ENCODE measurements around the gene PLEKHG4.

PLEKHG4 gene

DNA sequence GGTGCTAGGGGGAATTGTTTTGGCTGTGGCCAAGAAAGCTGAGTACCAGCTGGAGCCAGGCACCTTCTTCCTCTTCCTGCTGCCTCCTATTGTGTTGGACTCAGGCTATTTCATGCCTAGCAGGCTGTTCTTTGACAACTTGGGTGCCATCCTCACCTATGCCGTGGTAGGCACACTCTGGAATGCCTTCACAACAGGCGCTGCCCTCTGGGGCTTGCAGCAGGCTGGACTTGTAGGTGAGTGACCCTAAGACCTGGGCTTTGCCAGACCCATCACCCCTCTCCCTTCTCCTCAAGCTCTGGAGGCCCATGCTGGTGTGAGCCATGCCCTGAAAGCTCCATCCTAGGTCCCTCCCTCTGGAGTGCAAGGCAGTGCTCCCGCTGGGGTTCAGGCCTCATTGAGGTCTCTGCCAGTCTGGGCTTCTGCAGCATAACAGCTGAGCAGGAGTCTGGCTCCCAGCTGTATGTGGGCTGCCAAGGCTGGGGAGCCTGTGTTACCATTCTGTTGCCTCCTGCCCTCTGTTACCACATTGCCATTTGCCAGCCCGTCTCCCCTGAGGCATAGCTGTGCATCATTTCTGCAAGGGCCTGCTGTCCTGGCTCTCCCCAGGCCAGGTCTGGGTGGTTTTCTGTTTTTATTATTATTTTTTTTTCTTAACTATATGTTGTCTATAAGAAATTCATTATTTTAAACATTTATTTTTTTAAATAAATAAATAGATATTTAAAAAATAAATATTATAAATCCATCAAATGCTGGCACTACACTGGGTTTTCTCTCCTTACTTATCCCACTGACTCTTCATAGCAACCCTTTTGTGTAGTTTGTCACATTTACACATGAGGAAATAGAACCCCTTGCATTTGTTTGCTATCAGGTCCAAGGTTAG lies 26.5 kb upstream of the PLEKHG4 start:
- H3K9me3 ChIP-seq (ENCODE audit: control insufficient read depth, low read length): no peaks in the 10 kb centered on the region
- H3K4me1 ChIP-seq (ENCODE audit: control insufficient read depth, insufficient read depth, low read length, poor library complexity, severe bottlenecking): peaks cover 16% of the 10 kb centered on the region
- peaks cover 4% of the 10 kb centered on the region for H3K27me3 ChIP-seq (replicated peaks; ENCODE audit: control insufficient read depth, insufficient read depth, low read length, poor library complexity, severe bottlenecking)
- no peak overlapping the region for H3K4me3 ChIP-seq (ENCODE audit: insufficient read depth, low read depth, low read length, poor library complexity, severe bottlenecking)
- H3K36me3 ChIP-seq (ENCODE audit: control insufficient read depth, insufficient read depth, low read length): no peaks in the 10 kb centered on the region
- no peak for DNase-seq
- H3K27ac ChIP-seq (ENCODE audit: insufficient read depth, low read length, poor library complexity, severe bottlenecking): no peak overlapping the region

DNA sequence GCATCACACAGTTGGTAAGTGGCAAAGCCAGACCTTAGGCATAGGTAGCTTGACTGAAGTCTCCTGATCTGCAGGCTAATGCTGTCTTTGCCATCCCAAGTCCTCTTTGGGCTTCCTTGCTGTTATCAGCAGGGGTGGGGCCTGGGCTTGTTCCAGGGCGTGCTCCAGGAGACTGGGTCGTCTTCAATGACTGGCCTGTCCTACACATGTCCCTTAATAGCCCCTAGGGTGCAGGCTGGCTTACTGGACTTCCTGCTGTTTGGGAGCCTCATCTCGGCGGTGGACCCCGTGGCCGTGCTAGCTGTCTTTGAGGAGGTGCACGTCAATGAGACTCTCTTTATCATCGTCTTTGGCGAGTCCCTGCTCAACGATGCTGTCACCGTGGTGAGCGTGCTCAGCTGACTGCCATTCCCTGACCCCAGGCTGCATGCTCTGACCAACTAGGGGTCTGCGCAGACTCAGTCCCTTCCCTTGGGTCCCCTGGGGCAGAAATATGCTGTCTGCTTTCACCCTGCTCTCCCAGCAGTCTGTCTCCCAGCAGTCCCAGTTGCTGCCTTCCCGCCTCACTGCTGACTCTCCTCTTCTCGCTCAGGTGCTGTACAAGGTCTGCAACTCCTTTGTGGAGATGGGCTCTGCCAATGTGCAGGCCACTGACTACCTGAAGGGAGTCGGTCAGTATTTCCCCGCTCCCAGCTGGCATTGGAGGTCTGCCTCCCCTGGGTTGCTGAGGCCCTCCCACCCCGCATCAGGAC lies 24.4 kb upstream of the PLEKHG4 start:
- H3K27ac ChIP-seq (ENCODE audit: insufficient read depth, low read length, poor library complexity, severe bottlenecking): no peak overlapping the region
- H3K36me3 ChIP-seq (ENCODE audit: control insufficient read depth, insufficient read depth, low read length): no peaks in the 10 kb centered on the region

DNA sequence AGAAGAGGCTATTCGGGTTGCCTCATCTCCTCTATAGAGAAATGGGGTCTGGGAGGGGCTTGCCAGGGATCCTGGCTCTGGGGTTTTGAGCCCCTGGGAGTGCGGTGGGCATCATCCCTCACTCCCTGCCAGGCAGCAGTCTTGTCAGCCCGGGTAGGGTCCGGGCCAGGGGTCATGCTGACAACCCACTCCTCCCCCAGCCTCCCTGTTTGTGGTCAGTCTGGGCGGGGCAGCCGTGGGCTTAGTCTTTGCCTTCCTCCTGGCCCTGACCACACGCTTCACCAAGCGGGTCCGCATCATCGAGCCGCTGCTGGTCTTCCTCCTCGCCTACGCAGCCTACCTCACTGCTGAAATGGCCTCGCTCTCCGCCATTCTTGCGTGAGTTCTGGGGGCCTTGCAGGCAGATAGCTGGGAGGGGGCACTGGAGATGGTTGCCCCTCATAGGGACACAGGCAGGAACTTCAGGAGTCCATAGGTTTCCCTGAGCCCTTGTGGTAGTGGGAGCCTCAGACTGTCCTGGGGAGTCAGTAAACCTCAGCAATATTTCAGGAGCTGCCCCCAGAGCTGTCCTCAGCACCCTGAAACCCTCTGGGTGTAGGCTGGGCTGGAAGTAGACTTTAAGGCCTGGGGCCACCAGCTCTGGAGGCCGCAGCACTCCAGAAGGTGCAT lies 23.6 kb upstream of the PLEKHG4 start:
- H3K9me3 ChIP-seq (ENCODE audit: control insufficient read depth, low read length): no peaks in the 10 kb centered on the region
- H3K36me3 ChIP-seq (ENCODE audit: control insufficient read depth, insufficient read depth, low read length): no peaks in the 10 kb centered on the region
- H3K4me1 ChIP-seq (ENCODE audit: control insufficient read depth, insufficient read depth, low read length, poor library complexity, severe bottlenecking): no peaks in the 10 kb centered on the region
- no peaks in the 10 kb centered on the region for H3K27me3 ChIP-seq (replicated peaks; ENCODE audit: control insufficient read depth, insufficient read depth, low read length, poor library complexity, severe bottlenecking)
- no peak overlapping the region for H3K27ac ChIP-seq (ENCODE audit: insufficient read depth, low read length, poor library complexity, severe bottlenecking)
- no peak overlapping the region for H3K4me3 ChIP-seq (ENCODE audit: insufficient read depth, low read depth, low read length, poor library complexity, severe bottlenecking)
- no peak for DNase-seq

More for the DNA sequence above, 24.4 kb upstream of the PLEKHG4 start:
- Histone ChIP-seq H3K4me3 (ENCODE audit: insufficient read depth, low read depth, low read length, poor library complexity, severe bottlenecking) (no peak overlapping the region), H3K9me3 (ENCODE audit: control insufficient read depth, low read length) (no peaks in the 10 kb centered on the region), H3K4me1 (ENCODE audit: control insufficient read depth, insufficient read depth, low read length, poor library complexity, severe bottlenecking) (no peaks in the 10 kb centered on the region), H3K27me3 (replicated peaks; ENCODE audit: control insufficient read depth, insufficient read depth, low read length, poor library complexity, severe bottlenecking) (peaks cover 3% of the 10 kb centered on the region)
- DNase-seq: no peak

DNA sequence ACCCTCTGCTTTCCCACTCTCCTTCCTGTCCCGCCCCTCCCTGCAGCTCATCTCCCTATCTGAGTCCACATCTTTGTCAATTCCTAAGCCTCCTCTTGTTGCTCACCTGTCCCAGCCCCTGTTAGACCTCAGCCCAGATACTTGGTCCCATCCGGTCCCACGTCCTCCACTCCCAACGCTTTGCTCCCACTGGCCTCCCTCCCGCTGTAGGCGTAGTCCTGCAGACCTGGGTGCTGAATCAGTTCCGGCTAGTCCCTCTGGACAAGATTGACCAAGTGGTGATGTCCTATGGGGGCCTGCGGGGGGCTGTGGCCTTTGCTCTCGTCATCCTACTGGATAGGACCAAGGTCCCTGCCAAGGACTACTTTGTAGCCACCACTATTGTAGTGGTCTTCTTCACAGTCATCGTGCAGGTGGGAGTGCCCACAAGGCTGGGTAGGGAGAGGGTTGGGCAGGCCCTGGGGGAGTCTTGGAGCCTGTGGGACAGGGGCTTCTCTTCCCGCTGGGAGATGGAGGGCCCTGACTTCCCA lies 22.6 kb upstream of the PLEKHG4 start:
- Histone ChIP-seq H3K27ac (ENCODE audit: insufficient read depth, low read length, poor library complexity, severe bottlenecking) (no peak overlapping the region), H3K27me3 (replicated peaks; ENCODE audit: control insufficient read depth, insufficient read depth, low read length, poor library complexity, severe bottlenecking) (no peaks in the 10 kb centered on the region), H3K4me3 (ENCODE audit: insufficient read depth, low read depth, low read length, poor library complexity, severe bottlenecking) (no peak overlapping the region), H3K36me3 (ENCODE audit: control insufficient read depth, insufficient read depth, low read length) (no peaks in the 10 kb centered on the region), H3K4me1 (ENCODE audit: control insufficient read depth, insufficient read depth, low read length, poor library complexity, severe bottlenecking) (no peaks in the 10 kb centered on the region), H3K9me3 (ENCODE audit: control insufficient read depth, low read length) (no peaks in the 10 kb centered on the region)
- no peak for DNase-seq

DNA sequence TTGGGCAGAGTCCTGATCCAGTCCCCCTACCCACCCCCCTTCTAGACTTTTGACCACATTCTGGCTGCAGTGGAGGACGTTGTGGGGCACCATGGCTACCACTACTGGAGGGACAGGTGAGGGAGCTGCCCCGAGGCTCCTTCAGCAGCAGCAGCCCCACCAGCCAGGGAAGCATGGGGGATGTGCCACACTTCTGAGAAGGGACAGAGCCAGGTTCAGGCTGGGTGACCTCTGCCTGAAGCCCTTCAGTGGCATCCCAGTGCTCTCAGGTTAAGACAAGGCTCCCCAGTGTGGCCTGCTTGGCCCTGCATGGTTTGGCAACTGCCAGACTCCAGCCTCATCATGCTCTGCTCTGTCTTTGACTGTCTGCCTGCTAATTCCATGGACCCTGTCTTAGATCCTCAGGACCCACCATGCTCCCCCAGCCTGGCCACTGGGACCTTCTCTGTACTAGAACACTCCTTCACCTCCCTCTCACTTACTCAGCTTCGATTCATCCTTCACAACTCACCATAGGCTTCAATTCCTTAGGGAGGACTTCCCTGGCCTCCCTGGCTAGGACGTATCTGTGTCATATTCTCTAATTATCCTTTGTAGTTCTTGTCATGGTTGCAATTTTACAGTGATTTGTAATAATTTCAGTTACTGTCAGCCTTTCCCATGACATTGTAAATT lies 21.7 kb upstream of the PLEKHG4 start:
- no peak overlapping the region for H3K4me3 ChIP-seq (ENCODE audit: insufficient read depth, low read depth, low read length, poor library complexity, severe bottlenecking)
- DNase-seq: no peak

DNA sequence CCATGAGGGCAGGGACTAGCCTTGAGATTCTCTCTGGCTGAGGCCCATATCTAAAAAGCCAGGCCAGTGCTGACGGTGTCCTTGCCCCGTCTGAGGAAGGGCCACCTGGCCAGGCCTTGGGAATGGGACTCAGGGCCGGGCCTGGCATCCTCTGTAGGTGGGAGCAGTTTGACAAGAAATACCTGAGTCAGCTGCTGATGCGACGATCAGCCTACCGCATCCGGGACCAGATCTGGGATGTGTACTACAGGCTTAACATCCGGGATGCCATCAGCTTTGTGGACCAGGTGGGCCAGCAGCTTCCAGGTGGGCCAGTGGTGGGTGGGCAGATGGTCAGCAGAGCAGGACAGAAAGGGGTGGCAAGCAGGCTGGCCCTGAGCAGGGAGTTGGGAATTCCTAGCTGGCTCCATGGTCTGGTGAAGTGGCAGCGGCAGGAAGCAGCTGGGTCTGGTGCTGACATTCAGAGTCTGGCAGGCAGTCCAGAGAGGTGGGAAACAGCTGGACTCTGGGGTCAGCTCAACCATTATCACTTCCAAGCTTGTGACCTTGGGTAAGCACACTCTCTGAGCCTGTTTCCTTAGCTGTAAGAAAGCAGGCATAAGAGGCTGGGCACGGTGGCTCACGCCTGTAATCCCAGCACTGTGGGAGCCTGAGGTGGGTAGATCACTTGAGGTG lies 21.0 kb upstream of the PLEKHG4 start:
- no peaks in the 10 kb centered on the region for H3K36me3 ChIP-seq (ENCODE audit: control insufficient read depth, insufficient read depth, low read length)
- no peaks in the 10 kb centered on the region for H3K9me3 ChIP-seq (ENCODE audit: control insufficient read depth, low read length)
- no peak overlapping the region for H3K4me3 ChIP-seq (ENCODE audit: insufficient read depth, low read depth, low read length, poor library complexity, severe bottlenecking)
- H3K27me3 ChIP-seq (replicated peaks; ENCODE audit: control insufficient read depth, insufficient read depth, low read length, poor library complexity, severe bottlenecking): no peaks in the 10 kb centered on the region
- no peaks in the 10 kb centered on the region for H3K4me1 ChIP-seq (ENCODE audit: control insufficient read depth, insufficient read depth, low read length, poor library complexity, severe bottlenecking)
- no peak for DNase-seq
- no peak overlapping the region for H3K27ac ChIP-seq (ENCODE audit: insufficient read depth, low read length, poor library complexity, severe bottlenecking)

More for the DNA sequence above, 21.7 kb upstream of the PLEKHG4 start:
- no peaks in the 10 kb centered on the region for H3K36me3 ChIP-seq (ENCODE audit: control insufficient read depth, insufficient read depth, low read length)
- no peak overlapping the region for H3K27ac ChIP-seq (ENCODE audit: insufficient read depth, low read length, poor library complexity, severe bottlenecking)
- H3K9me3 ChIP-seq (ENCODE audit: control insufficient read depth, low read length): no peaks in the 10 kb centered on the region
- H3K4me1 ChIP-seq (ENCODE audit: control insufficient read depth, insufficient read depth, low read length, poor library complexity, severe bottlenecking): no peaks in the 10 kb centered on the region
- H3K27me3 ChIP-seq (replicated peaks; ENCODE audit: control insufficient read depth, insufficient read depth, low read length, poor library complexity, severe bottlenecking): no peaks in the 10 kb centered on the region

DNA sequence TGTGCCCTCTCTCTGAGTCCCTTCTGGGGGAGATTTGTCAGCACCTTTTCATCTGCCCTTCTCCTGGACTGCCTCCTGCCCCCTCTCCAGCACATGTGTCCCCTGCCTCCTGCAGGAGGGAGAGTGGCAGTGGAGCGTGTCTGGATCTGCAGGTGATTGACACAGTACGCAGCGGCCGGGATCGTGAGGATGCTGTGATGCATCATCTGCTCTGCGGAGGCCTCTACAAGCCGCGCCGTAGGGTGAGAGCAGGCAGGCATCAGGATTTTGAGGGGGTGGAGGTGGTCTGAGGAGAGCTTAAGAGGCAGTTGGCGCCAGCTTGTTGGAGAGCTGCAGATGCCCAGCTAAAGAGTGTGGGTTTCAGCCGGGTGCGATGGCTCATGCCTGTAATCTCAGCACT lies 19.6 kb upstream of the PLEKHG4 start:
- Histone ChIP-seq H3K4me1 (ENCODE audit: control insufficient read depth, insufficient read depth, low read length, poor library complexity, severe bottlenecking) (no peaks in the 10 kb centered on the region), H3K4me3 (ENCODE audit: insufficient read depth, low read depth, low read length, poor library complexity, severe bottlenecking) (no peak overlapping the region), H3K9me3 (ENCODE audit: control insufficient read depth, low read length) (no peaks in the 10 kb centered on the region), H3K27ac (ENCODE audit: insufficient read depth, low read length, poor library complexity, severe bottlenecking) (no peak overlapping the region), H3K36me3 (ENCODE audit: control insufficient read depth, insufficient read depth, low read length) (no peaks in the 10 kb centered on the region), H3K27me3 (replicated peaks; ENCODE audit: control insufficient read depth, insufficient read depth, low read length, poor library complexity, severe bottlenecking) (no peaks in the 10 kb centered on the region)
- DNase-seq: no peak

DNA sequence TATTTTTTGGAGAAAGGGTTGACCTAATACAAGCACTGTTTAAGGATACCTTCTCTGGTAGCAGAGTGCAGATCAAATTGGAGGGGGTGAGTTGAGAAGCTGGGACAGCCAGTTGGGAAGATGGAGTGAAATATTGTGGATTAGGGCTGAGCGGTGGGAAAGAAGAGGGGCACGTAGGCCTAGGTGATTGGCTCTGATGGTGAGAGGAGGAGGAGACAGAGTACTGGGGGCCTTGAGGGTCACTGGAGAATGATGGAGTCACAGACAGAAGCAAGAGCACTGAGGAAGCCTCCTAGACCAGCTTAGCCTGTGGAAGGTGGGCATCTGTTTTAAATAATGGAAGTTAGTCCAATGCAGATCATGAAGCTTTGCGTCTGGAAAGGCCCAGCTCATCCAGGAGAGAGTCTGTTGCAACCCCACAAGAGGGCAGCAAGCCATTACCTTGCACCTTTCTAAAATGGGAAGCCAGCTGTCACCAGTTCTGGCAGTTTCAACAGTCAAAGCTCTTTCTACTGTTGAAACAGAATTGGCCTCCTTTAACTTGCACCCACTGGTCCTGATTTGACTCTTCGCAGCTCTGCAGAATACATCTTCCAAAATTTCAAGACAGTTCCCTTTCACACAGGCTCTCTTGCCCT lies 18.8 kb upstream of the PLEKHG4 start:
- H3K9me3 ChIP-seq (ENCODE audit: control insufficient read depth, low read length): no peaks in the 10 kb centered on the region
- H3K36me3 ChIP-seq (ENCODE audit: control insufficient read depth, insufficient read depth, low read length): no peaks in the 10 kb centered on the region
- no peaks in the 10 kb centered on the region for H3K27me3 ChIP-seq (replicated peaks; ENCODE audit: control insufficient read depth, insufficient read depth, low read length, poor library complexity, severe bottlenecking)
- no peak overlapping the region for H3K27ac ChIP-seq (ENCODE audit: insufficient read depth, low read length, poor library complexity, severe bottlenecking)
- no peaks in the 10 kb centered on the region for H3K4me1 ChIP-seq (ENCODE audit: control insufficient read depth, insufficient read depth, low read length, poor library complexity, severe bottlenecking)
- H3K4me3 ChIP-seq (ENCODE audit: insufficient read depth, low read depth, low read length, poor library complexity, severe bottlenecking): no peak overlapping the region
- DNase-seq: no peak

DNA sequence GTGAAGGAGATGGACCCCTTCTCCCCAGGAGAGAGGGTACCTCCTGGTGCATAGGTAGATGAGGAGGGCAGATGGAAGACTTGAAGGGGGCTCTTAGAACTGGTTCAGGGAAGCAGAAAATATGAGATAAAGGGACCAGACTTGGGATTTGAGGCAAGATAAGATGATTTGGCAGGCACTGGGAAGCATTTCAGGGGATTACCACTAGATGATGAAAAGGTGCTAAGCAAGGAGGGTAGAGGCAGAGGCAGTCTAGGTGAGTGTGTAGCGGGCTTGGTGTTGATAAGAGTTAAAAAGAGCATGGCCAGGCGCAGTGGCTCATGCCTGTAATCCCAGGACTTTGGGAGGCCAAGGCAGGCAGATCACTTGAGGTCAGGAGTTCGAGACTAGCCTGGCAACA lies 16.1 kb upstream of the PLEKHG4 start:
- Histone ChIP-seq H3K27ac (ENCODE audit: insufficient read depth, low read length, poor library complexity, severe bottlenecking) (no peak overlapping the region), H3K27me3 (replicated peaks; ENCODE audit: control insufficient read depth, insufficient read depth, low read length, poor library complexity, severe bottlenecking) (no peaks in the 10 kb centered on the region), H3K36me3 (ENCODE audit: control insufficient read depth, insufficient read depth, low read length) (no peaks in the 10 kb centered on the region), H3K4me1 (ENCODE audit: control insufficient read depth, insufficient read depth, low read length, poor library complexity, severe bottlenecking) (no peaks in the 10 kb centered on the region), H3K4me3 (ENCODE audit: insufficient read depth, low read depth, low read length, poor library complexity, severe bottlenecking) (no peak overlapping the region), H3K9me3 (ENCODE audit: control insufficient read depth, low read length) (no peaks in the 10 kb centered on the region)
- DNase-seq: no peak
